ENCODE results near the gene PLD3. TPM values are rescaled to one million over a fixed set of nuclear protein-coding genes. Genes with fewer than 3 reads are reported as not detected.
"Not testable (repeated sequence)": the region's sequence is repeated elsewhere in the genome, so short reads cannot be mapped to it uniquely, and the experiment has no call there.

Gene PLD3
- polyA plus RNA-seq, 1 donor: 272 TPM

DNA sequence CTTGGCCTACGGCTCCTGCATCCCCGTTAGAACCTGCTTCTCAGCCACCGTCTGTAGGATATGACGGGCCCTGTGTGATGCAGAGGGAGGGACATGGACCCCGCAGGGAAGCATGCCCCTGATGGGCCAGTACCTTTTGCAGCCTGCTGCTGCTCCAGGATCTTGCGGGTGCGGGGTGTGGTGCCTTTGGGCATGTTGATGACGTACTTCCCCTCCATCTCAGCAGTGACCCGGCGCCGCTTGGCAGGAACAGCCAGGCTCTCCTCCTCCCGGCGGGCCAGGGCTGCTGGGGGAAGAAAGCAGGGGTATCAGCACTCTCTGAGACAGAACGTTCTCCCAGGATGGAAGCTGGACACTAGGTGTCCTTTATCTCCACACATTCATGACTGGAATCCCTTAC lies 22.3 kb upstream of the PLD3 start:
- H3K27ac ChIP-seq (ENCODE audit: low read length): no peak overlapping the region
- no peaks in the 10 kb centered on the region for H3K4me1 ChIP-seq (ENCODE audit: control insufficient read depth, insufficient read depth, low read length)
- no peaks in the 10 kb centered on the region for H3K9me3 ChIP-seq (ENCODE audit: control insufficient read depth, low read depth, low read length)
- no peak for DNase-seq
- peaks cover 76% of the 10 kb centered on the region for H3K36me3 ChIP-seq (ENCODE audit: control insufficient read depth, insufficient read depth, low read length)
- no CpG with 5 or more reads among the region's 14 CpGs for WGBS (ENCODE audit: insufficient coverage, low lambda C conversion rate)
- H3K27me3 ChIP-seq (ENCODE audit: control insufficient read depth, insufficient read depth, low read length): no peaks in the 10 kb centered on the region
- no peak overlapping the region for H3K4me3 ChIP-seq (ENCODE audit: low read length)

DNA sequence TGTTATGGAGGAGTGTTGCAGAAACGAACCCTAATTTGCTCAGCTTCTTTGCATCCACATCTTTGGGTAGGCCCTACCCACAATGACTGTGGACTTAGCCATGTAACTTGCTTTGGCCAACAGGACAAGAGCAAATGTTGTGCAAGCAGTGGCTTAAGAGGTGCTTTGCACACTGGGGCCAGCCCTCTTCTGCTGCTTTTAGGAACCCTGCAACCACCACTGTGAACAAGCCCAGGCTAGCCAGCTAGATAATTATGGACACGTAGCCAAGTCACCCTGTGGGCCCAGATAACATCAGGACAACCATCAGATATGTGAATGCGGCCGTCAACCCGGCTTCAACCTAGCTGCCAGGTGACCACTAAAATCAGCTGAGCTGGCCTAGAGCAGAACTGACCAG lies 17.4 kb upstream of the PLD3 start:
- Histone ChIP-seq H3K4me1 (ENCODE audit: control insufficient read depth, insufficient read depth, low read length) (no peaks in the 10 kb centered on the region), H3K9me3 (ENCODE audit: control insufficient read depth, low read depth, low read length) (no peaks in the 10 kb centered on the region), H3K4me3 (ENCODE audit: low read length) (no peak overlapping the region), H3K27me3 (ENCODE audit: control insufficient read depth, insufficient read depth, low read length) (no peaks in the 10 kb centered on the region), H3K36me3 (ENCODE audit: control insufficient read depth, insufficient read depth, low read length) (peaks cover 65% of the 10 kb centered on the region), H3K27ac (ENCODE audit: low read length) (no peak overlapping the region)
- WGBS (ENCODE audit: insufficient coverage, low lambda C conversion rate): no CpG with 5 or more reads among the region's 5 CpGs
- DNase-seq: no peak

DNA sequence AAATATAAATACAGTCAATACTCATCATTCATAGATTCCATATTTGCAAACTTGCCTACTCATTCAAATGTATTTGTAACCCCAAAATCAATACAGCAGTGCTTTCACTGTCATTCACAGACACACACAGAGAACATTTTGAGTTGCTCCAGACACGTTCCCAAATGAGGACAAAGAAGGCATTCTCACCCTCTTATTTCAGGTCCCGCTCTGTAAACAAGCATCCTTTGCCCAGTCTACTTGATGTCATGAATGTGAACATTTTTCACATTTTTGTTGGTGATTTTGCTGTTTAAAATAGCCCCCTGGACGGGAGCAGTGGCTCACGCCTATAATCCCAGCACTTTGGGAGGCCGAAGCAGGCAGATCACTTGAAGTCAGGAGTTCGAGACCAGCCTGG lies 15.8 kb upstream of the PLD3 start:
- peaks cover 59% of the 10 kb centered on the region for H3K36me3 ChIP-seq (ENCODE audit: control insufficient read depth, insufficient read depth, low read length)
- no peak overlapping the region for H3K4me3 ChIP-seq (ENCODE audit: low read length)
- no CpG with 5 or more reads among the region's 6 CpGs for WGBS (ENCODE audit: insufficient coverage, low lambda C conversion rate)

DNA sequence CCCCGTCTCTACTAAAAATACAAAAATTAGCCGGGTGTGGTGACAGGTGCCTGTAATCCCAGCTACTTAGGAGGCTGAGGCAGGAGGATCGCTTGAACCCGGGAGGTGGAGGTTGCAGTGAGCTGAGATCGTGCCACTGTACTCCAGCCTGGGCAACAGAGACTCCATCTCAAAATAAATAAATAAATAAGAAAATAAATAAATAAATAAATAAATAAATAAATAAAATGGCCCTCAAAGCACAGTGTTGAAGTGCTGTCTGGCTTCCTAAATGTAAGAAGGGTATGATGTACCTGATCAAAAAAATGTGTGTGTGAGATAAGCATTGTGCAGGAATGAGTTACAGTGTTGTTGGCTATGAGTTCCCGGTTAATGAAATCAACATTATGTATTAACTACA lies 15.4 kb upstream of the PLD3 start:
- H3K4me3 ChIP-seq (ENCODE audit: low read length); DNase-seq; H3K9me3 ChIP-seq (ENCODE audit: control insufficient read depth, low read depth, low read length); H3K27ac ChIP-seq (ENCODE audit: low read length); H3K27me3 ChIP-seq (ENCODE audit: control insufficient read depth, insufficient read depth, low read length); H3K4me1 ChIP-seq (ENCODE audit: control insufficient read depth, insufficient read depth, low read length): not testable (repeated sequence)
- peaks cover 55% of the 10 kb centered on the region for H3K36me3 ChIP-seq (ENCODE audit: control insufficient read depth, insufficient read depth, low read length)
- WGBS (ENCODE audit: insufficient coverage, low lambda C conversion rate): no CpG with 5 or more reads among the region's 6 CpGs

More for the DNA sequence above, 15.8 kb upstream of the PLD3 start:
- H3K27me3 ChIP-seq (ENCODE audit: control insufficient read depth, insufficient read depth, low read length): no peaks in the 10 kb centered on the region
- H3K9me3 ChIP-seq (ENCODE audit: control insufficient read depth, low read depth, low read length): no peaks in the 10 kb centered on the region
- no peak for DNase-seq
- no peaks in the 10 kb centered on the region for H3K4me1 ChIP-seq (ENCODE audit: control insufficient read depth, insufficient read depth, low read length)
- H3K27ac ChIP-seq (ENCODE audit: low read length): no peak overlapping the region

DNA sequence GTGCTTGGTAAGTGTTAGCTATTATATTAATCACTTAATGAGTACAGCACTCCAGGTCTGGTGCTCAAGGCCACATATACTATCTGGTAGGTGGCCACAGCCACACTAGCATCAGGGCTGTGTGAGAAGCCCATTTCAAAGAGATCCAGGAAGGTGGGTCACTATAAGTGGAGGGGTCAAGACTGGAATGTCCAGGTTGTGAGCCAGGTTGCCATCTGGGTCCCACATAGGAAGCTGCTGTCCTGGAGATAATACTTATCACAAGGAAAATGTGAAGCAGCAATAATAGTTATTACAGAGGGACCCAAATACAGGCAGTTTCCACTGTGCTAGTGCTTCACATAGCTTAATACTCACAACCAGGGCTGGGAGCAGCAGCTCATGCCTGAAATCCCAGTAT lies 13.4 kb upstream of the PLD3 start:
- no peaks in the 10 kb centered on the region for H3K27me3 ChIP-seq (ENCODE audit: control insufficient read depth, insufficient read depth, low read length)
- no peak for DNase-seq
- H3K27ac ChIP-seq (ENCODE audit: low read length): no peak overlapping the region
- peaks cover 44% of the 10 kb centered on the region for H3K36me3 ChIP-seq (ENCODE audit: control insufficient read depth, insufficient read depth, low read length)
- no peak overlapping the region for H3K4me3 ChIP-seq (ENCODE audit: low read length)
- no peaks in the 10 kb centered on the region for H3K9me3 ChIP-seq (ENCODE audit: control insufficient read depth, low read depth, low read length)
- no peaks in the 10 kb centered on the region for H3K4me1 ChIP-seq (ENCODE audit: control insufficient read depth, insufficient read depth, low read length)

DNA sequence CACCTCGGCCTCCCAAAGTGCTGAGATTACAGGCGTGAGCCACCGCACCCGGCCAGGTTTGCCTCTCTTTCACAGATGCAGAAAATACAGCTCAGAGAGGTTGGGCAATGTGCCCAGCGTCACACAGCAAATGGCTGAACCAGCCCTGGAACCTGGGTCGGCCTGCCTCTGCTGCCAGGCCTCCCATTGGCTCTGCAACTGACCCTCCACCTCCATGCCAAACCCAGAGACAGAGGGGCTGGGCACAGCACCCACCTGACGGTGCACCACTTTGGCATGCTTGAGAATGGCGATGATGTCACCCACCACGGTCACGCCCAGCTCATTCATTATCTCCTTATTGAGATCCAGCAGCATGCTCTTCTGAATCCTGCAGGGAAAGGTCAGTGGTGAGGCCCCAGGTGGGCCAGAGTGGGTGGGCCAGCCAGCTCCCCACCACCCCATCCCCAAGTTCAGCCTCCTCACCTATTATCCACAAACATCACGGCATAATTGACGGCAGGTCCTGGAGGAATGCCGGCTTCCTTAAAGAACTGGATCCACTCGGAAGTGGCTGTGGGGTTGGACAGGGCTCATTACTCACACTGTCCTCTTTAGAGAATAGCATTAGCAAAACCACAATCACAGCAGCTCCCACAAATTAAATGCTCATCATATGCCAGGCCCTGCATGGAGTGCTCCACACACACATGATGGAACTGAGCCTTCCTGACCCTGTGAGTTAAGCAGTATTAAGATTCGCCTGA lies 12.5 kb upstream of the PLD3 start:
- DNase-seq: no peak
- no CpG with 5 or more reads among the region's 15 CpGs for WGBS (ENCODE audit: insufficient coverage, low lambda C conversion rate)
- no peaks in the 10 kb centered on the region for H3K4me1 ChIP-seq (ENCODE audit: control insufficient read depth, insufficient read depth, low read length)

DNA sequence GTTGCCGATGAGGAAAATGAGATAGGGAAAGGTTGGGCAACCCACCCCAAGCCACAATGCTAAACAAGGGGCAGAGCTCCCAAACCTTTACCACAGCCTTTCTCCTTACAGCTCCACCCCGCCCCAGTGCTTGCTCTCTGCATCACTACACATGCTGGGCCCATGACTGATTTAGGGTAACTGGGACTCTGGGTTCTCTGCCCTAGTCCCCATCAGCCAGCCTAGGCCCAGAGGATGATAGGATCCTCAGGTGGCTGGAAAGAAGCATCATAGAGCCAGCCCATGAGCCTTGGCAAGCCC lies 11.9 kb upstream of the PLD3 start:
- peaks cover 33% of the 10 kb centered on the region for H3K36me3 ChIP-seq (ENCODE audit: control insufficient read depth, insufficient read depth, low read length)
- no CpG with 5 or more reads among the region's 2 CpGs for WGBS (ENCODE audit: insufficient coverage, low lambda C conversion rate)
- H3K4me1 ChIP-seq (ENCODE audit: control insufficient read depth, insufficient read depth, low read length): no peaks in the 10 kb centered on the region

More for the DNA sequence above, 12.5 kb upstream of the PLD3 start:
- H3K27me3 ChIP-seq (ENCODE audit: control insufficient read depth, insufficient read depth, low read length): no peaks in the 10 kb centered on the region
- H3K9me3 ChIP-seq (ENCODE audit: control insufficient read depth, low read depth, low read length): no peaks in the 10 kb centered on the region
- no peak overlapping the region for H3K4me3 ChIP-seq (ENCODE audit: low read length)
- H3K27ac ChIP-seq (ENCODE audit: low read length): no peak overlapping the region
- peaks cover 38% of the 10 kb centered on the region for H3K36me3 ChIP-seq (ENCODE audit: control insufficient read depth, insufficient read depth, low read length)

DNA sequence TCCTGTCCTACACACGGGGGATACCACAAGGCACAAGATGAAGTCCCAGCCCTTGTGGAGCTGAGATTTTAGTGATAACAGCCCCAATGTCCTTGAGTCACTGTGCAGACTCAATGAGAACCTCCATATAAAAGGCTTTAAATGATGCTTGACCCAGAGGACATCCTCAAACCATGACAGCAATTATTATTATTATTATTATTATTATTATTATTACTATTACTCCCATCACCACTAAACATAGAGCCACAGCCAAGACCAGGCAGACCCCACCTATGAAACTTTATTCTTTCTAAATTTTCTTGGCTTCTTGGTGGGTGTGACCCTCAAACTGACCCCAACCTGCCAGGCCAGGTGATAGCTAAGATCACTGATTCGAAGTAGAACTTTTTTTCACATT lies 11.4 kb upstream of the PLD3 start:
- whole genome bisulfite sequencing (ENCODE audit: insufficient coverage, low lambda C conversion rate): no CpG with 5 or more reads among the region's 2 CpGs
- no peak overlapping the region for H3K4me3 ChIP-seq (ENCODE audit: low read length)
- H3K36me3 ChIP-seq (ENCODE audit: control insufficient read depth, insufficient read depth, low read length): peaks cover 27% of the 10 kb centered on the region
- no peak overlapping the region for H3K27ac ChIP-seq (ENCODE audit: low read length)
- H3K9me3 ChIP-seq (ENCODE audit: control insufficient read depth, low read depth, low read length): no peaks in the 10 kb centered on the region
- DNase-seq: no peak
- H3K4me1 ChIP-seq (ENCODE audit: control insufficient read depth, insufficient read depth, low read length): no peaks in the 10 kb centered on the region
- no peaks in the 10 kb centered on the region for H3K27me3 ChIP-seq (ENCODE audit: control insufficient read depth, insufficient read depth, low read length)

More for the DNA sequence above, 11.9 kb upstream of the PLD3 start:
- H3K4me3 ChIP-seq (ENCODE audit: low read length): no peak overlapping the region
- no peaks in the 10 kb centered on the region for H3K27me3 ChIP-seq (ENCODE audit: control insufficient read depth, insufficient read depth, low read length)
- no peak overlapping the region for H3K27ac ChIP-seq (ENCODE audit: low read length)
- no peaks in the 10 kb centered on the region for H3K9me3 ChIP-seq (ENCODE audit: control insufficient read depth, low read depth, low read length)
- no peak for DNase-seq

DNA sequence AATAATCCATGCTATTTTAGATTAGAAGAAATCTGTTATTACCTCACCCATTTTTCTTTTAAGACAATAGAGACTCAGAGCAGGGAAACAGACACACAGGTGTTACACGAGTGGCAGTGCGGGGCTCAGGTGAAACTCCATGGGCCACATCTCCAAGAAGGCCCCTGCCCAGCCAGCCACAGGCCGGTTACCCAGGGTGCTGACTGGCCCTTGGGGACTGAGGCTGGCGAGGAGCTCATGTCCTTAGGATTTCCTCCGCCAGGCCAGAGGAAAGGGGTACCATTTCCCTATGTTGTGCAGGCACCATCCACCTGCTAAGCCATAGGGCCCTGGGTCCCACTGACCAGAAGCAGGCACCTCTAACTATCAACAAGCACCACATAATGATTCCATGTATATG lies 10.9 kb upstream of the PLD3 start:
- WGBS (ENCODE audit: insufficient coverage, low lambda C conversion rate): no CpG with 5 or more reads among the region's 5 CpGs
- H3K4me3 ChIP-seq (ENCODE audit: low read length): no peak overlapping the region
- no peaks in the 10 kb centered on the region for H3K27me3 ChIP-seq (ENCODE audit: control insufficient read depth, insufficient read depth, low read length)
- H3K4me1 ChIP-seq (ENCODE audit: control insufficient read depth, insufficient read depth, low read length): no peaks in the 10 kb centered on the region
- no peak for DNase-seq
- peaks cover 25% of the 10 kb centered on the region for H3K36me3 ChIP-seq (ENCODE audit: control insufficient read depth, insufficient read depth, low read length)
- H3K27ac ChIP-seq (ENCODE audit: low read length): no peak overlapping the region
- no peaks in the 10 kb centered on the region for H3K9me3 ChIP-seq (ENCODE audit: control insufficient read depth, low read depth, low read length)

DNA sequence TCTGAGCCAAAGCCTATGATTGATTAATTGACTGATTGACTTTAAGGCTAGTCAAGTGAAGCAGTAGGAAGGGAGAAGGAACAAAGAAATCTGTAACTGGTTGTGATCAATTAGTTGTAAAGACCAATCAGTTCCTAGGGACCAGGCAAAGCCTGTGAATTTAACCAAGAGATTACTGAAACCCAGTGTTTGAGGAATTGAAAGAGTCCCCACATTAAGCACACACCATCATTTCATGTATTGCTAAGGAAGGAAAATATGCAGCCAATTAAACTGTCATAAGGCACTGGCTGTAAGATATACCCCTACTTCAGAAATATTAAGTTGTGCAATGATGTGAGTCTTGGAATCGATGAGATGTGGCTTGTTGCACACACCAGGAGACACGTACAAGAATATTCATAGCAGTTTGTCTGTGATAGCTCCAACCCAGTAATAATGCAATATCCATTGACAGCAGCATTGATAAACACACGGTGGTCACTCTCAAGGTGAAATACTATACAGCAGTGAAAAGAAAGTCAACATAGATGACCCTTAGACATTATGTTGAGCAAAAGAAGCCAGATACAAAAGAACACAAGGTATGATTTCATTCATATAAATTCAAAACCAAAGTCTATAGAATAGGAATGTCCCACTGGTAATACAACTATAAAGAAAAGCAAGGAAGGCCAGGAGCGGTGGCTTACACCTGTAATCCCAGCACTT lies 9.3 kb upstream of the PLD3 start:
- Histone ChIP-seq H3K27ac (ENCODE audit: low read length) (no peak overlapping the region), H3K9me3 (ENCODE audit: control insufficient read depth, low read depth, low read length) (no peaks in the 10 kb centered on the region), H3K27me3 (ENCODE audit: control insufficient read depth, insufficient read depth, low read length) (no peaks in the 10 kb centered on the region), H3K36me3 (ENCODE audit: control insufficient read depth, insufficient read depth, low read length) (peaks cover 16% of the 10 kb centered on the region), H3K4me3 (ENCODE audit: low read length) (no peak overlapping the region), H3K4me1 (ENCODE audit: control insufficient read depth, insufficient read depth, low read length) (no peaks in the 10 kb centered on the region)
- no CpG with 5 or more reads among the region's 4 CpGs for WGBS (ENCODE audit: insufficient coverage, low lambda C conversion rate)
- no peak for DNase-seq

Measured in large intestine (tissue), 3 donors.